Fibroblast of pulmonary artery (primary cell): Measurements from ENCODE around the gene WDFY4.

Experiments
- DNase-seq: peaks from one replicate; pipeline ENCODE4 v3.0.0-alpha.2; 2010; ENCODE audit warnings: low read depth
- H3K4me3 ChIP-seq: replicated peaks from 2 replicates; pipeline ENCODE4 v1.5.1; 2011; ENCODE audit warnings: low read depth, mild to moderate bottlenecking, control low read depth, low read length, moderate library complexity
- CTCF ChIP-seq: IDR thresholded peaks from 2 replicates; pipeline ENCODE4 v1.5.1; 2011; ENCODE audit warnings: mild to moderate bottlenecking, control low read depth, low read length, inconsistent platforms; ENCODE audit errors: missing control alignments

Gene WDFY4

GRCh38 chr10:48983648-48984351 lies 299.1 kb downstream of the WDFY4 start:
- no peak overlapping the region for H3K4me3 ChIP-seq
- DNase-seq, result no peak
- TF ChIP-seq CTCF, result no peak

- DNase-seq, result no peak
- TF ChIP-seq CTCF, result no peak
- H3K4me3 ChIP-seq, result no peak overlapping the region
Measured at GRCh38 chr10:48985621-48986158, 301.0 kb downstream of the WDFY4 start.

GRCh38 chr10:48990226-48990625 lies 305.6 kb downstream of the WDFY4 start:
- no peak for DNase-seq
- no peak overlapping the region for H3K4me3 ChIP-seq
- no peak for TF ChIP-seq CTCF

GRCh38 chr10:48993627-48994026 lies 309.0 kb downstream of the WDFY4 start:
- no peak for DNase-seq
- no peak for TF ChIP-seq CTCF
- no peak overlapping the region for H3K4me3 ChIP-seq

- TF ChIP-seq CTCF, result no peak
- DNase-seq, result no peak
- H3K4me3 ChIP-seq, result no peak overlapping the region
Measured at GRCh38 chr10:48996329-48996728, 311.7 kb downstream of the WDFY4 start.

GRCh38 chr10:48999346-48999745 lies 314.7 kb downstream of the WDFY4 start:
- no peak overlapping the region for H3K4me3 ChIP-seq
- TF ChIP-seq CTCF, result no peak
- DNase-seq, result no peak
